Activated CD4-positive, alpha-beta T cell treated with anti-CD3 and anti-CD28 coated beads for 4 hours (primary cell): ENCODE data around the gene NFIL3.
"Not testable (repeated sequence)": the region's sequence is repeated elsewhere in the genome, so short reads cannot be mapped to it uniquely, and the experiment has no call there.

Experiments
- DNase-seq, 2 donors: peaks; one replicate each; pipeline ENCODE4 v3.0.0-alpha.2; 2020

Gene NFIL3

GRCh38 chr9:91423785-91424402 is at the start of gene NFIL3:
Gene NFIL3 (minus strand): TSS chr9:91423832. CDS start chr9:91410734, 13,098 bp downstream.
- DNase-seq = peak; percentile 56 to 69

GRCh38 chr9:91471524-91471923 is 47.9 kb upstream of the NFIL3 start:
- not testable (repeated sequence) for DNase-seq

GRCh38 chr9:91465420-91465819 is 41.8 kb upstream of the NFIL3 start:
- no peak for DNase-seq

- no peak for DNase-seq
Observed at GRCh38 chr9:91458906-91459305, 35.3 kb upstream of the NFIL3 start.

- no peak for DNase-seq
Observed at GRCh38 chr9:91452844-91453243, 29.2 kb upstream of the NFIL3 start.

GRCh38 chr9:91451431-91452270 is 28.0 kb upstream of the NFIL3 start:
- DNase-seq = no peak

GRCh38 chr9:91445135-91445534 is 21.5 kb upstream of the NFIL3 start:
- DNase-seq = no peak

- DNase-seq = no peak
Observed at GRCh38 chr9:91443994-91444392, 20.4 kb upstream of the NFIL3 start.

GRCh38 chr9:91443321-91443993 is 19.8 kb upstream of the NFIL3 start:
- no peak for DNase-seq

GRCh38 chr9:91436841-91437240 is 13.2 kb upstream of the NFIL3 start:
- DNase-seq = no peak

- no peak for DNase-seq
Observed at GRCh38 chr9:91433180-91433579, 9.5 kb upstream of the NFIL3 start.

- DNase-seq = no peak
Observed at GRCh38 chr9:91431485-91431884, 7.9 kb upstream of the NFIL3 start.

- DNase-seq = no peak
Observed at GRCh38 chr9:91429501-91429900, 5.9 kb upstream of the NFIL3 start.

- DNase-seq = no peak
Observed at GRCh38 chr9:91428927-91429351, 5.3 kb upstream of the NFIL3 start.

- no peak for DNase-seq
Observed at GRCh38 chr9:91428436-91428835, 4.8 kb upstream of the NFIL3 start.

- no peak for DNase-seq
Observed at GRCh38 chr9:91427873-91428272, 4.2 kb upstream of the NFIL3 start.

GRCh38 chr9:91426123-91426745 is 2.6 kb upstream of the NFIL3 start:
- no peak for DNase-seq

GRCh38 chr9:91425271-91425670 is 1.6 kb upstream of the NFIL3 start:
- DNase-seq = peak; percentile 10 to 33

- peak; percentile 53 to 72 for DNase-seq
Observed at GRCh38 chr9:91424403-91425176, 958 bp upstream of the NFIL3 start.

GRCh38 chr9:91422758-91423711 is 597 bp downstream of the NFIL3 start:
- peak; percentile 44 to 52 for DNase-seq
